Activated CD4-positive, alpha-beta T cell treated with anti-CD3 and anti-CD28 coated beads for 48 hours (primary cell): ENCODE measurements around the gene SLCO2B1.

Experiments used
- DNase-seq: peaks from one replicate; pipeline ENCODE4 v3.0.0-alpha.2; 2020

Gene SLCO2B1

GRCh38 chr11:75229466-75229865 is 78.6 kb downstream of the SLCO2B1 start:
- DNase-seq = no peak

DNA sequence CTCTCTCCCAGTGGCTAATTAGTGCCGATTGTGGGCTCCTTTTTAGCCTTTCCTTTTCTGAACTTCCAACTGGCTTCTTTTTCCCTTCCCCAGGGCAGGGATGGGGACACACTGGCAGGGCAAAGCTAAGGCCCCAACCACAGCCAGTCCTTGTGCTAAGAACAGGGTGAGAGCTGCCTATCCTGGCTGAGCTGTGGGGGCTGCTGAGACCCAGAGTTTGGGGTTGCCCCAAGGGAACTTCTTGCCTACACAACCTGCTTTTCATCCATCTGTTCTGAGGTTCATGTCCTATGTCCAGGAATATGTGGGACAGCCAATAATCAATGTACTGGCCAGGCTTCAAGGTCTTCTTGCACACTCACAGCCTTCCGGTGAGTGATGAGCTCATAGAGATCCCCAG is 79.7 kb downstream of the SLCO2B1 start:
- DNase-seq = no peak

- peak; percentile 15 for DNase-seq
These were observed 82.9 kb downstream of the SLCO2B1 start for GRCh38 chr11:75233754-75234172.

DNA sequence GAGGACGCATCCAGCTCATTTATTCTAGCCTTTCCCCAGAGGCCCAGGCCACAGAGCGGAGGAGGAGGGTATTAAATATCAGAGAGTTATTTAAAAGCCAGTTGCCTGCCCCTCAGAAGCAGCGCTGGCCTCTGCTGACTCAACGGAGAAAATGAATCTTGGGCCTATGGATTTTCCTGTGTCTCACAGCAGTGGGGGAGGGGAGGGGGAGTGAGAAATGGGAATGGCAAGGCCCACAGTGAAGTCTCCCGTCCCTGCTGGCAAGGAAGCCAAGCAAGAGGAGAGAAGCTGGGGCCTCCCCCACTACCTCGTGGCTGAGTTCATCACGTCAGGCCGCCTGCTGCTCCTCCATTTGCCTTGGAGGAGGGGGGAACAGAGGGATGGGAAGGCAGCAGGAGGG is 85.2 kb downstream of the SLCO2B1 start:
- no peak for DNase-seq

DNA sequence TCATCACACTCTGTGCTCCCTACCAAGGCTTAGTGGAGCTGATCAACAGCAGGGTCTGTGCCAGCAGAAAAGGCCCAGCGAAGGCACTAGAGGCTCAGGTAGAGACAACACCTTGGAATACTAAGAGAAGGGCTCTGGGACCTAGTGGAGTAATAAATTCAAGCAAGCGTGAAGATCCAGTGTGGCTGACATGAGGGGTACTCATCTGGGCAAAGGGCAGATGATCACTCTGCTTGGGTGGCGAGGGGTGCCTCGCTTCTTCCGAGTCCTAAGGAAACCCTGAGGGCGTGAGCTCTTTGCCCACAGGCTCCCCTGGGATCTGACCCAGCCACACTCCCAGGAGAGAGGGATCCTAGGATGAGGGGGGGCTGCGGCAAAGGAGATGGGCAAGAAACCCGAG is 86.1 kb downstream of the SLCO2B1 start:
- DNase-seq = no peak

DNA sequence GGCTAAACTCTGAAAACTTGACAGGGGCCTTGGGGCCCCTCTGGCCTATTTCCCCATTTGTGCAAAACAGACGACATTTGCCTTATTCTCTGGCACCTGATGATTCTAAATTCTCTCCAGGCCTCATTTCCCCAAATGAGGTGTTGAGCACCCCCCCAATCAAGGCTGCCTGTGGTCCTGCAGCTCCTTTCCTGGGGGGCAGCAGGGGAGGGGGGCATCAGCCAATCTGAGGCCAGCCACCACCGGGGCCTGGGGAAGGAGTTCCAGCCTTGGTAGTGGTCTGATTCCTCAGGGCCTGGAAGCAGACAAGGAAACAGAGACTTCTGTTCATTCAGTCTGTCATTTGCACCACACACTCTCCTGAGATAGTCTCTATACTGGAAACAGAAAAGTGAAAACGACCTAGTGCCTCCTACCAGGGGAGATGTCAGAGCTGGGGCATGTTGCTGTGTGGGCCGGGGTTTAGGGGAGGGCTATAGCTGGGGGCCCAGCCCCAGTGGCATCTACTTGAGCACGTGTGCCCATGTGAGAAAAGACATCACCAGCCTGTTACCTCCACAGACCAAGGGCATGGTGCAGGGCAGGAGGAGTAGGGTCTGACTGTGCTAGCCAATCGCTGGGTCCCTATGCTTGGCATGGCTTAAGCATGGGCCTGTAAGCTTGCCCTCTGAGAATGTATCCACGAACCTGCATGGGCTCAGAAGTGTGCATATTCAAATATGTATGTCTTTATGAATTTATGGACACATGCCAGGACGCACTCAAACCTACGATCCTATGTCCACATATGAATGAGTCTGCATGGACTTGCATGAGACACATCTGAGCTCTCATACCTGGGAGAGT is 87.9 kb downstream of the SLCO2B1 start:
- DNase-seq = no peak

DNA sequence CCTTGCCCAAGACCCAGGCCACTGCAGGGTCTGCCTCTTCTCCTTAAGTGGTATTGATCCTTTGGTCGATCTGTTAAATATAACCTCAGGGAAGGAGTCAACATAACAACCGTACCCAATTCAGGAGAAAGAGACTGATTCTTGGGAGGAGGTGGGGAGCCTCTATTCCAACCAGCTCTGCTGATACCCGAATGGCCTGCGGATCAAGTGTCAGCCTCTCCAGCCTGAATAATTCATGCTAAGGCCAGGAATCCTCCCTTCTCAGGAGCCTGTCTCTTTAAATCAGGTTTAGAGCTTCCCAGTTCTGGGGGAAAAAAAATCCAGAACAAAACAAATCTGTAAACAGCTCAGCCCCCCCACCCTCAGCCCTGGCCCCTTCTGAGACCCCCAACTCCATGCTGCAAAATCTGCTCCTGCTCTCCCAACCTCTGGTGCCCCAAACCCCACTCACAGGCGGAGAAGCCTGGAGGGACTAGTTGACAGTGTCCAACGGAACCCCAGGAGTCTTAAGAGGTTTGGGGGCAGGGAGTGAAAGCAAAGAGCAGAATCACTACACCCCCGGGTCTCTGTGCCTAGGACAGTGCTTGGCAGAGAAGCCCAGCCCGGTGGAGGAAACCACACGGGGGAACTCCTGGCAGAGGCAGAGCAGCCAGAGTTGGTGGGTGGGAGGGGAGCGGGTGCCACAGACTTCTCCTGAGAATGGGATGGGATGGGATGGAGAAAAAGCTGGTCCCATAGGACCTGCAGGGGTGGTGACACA is 88.8 kb downstream of the SLCO2B1 start:
- DNase-seq = no peak

GRCh38 chr11:75240311-75241035 is 89.6 kb downstream of the SLCO2B1 start, which contains the start of gene TPBGL:
Gene TPBGL, plus strand, starts transcription at chr11:75240774. Its CDS starts 276 bp downstream, at chr11:75241050.
- DNase-seq = peak; percentile 33

DNA sequence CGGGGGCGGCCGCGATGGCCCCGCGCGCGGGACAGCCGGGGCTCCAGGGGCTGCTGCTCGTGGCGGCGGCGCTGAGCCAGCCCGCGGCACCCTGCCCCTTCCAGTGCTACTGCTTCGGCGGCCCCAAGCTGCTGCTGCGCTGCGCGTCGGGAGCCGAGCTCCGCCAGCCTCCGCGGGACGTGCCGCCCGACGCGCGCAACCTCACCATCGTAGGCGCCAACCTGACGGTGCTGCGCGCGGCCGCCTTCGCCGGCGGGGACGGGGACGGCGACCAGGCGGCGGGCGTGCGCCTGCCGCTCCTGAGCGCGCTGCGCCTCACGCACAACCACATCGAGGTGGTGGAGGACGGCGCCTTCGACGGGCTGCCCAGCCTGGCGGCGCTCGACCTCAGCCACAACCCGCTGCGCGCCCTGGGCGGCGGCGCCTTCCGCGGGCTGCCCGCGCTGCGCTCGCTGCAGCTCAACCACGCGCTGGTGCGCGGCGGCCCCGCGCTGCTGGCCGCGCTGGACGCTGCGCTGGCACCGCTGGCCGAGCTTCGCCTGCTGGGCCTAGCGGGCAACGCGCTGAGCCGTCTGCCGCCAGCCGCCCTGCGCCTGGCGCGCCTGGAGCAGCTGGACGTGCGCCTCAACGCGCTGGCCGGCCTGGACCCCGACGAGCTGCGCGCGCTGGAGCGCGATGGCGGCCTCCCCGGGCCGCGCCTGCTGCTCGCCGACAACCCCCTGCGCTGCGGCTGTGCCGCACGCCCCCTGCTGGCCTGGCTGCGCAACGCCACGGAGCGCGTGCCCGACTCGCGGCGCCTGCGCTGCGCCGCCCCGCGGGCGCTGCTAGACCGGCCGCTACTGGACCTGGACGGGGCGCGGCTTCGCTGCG is 90.4 kb downstream of the SLCO2B1 start:
- DNase-seq = peak; percentile 88

- DNase-seq = no peak
These were observed 91.2 kb downstream of the SLCO2B1 start for GRCh38 chr11:75241906-75242644.

GRCh38 chr11:75242722-75243600 is 92.1 kb downstream of the SLCO2B1 start:
- no peak for DNase-seq

DNA sequence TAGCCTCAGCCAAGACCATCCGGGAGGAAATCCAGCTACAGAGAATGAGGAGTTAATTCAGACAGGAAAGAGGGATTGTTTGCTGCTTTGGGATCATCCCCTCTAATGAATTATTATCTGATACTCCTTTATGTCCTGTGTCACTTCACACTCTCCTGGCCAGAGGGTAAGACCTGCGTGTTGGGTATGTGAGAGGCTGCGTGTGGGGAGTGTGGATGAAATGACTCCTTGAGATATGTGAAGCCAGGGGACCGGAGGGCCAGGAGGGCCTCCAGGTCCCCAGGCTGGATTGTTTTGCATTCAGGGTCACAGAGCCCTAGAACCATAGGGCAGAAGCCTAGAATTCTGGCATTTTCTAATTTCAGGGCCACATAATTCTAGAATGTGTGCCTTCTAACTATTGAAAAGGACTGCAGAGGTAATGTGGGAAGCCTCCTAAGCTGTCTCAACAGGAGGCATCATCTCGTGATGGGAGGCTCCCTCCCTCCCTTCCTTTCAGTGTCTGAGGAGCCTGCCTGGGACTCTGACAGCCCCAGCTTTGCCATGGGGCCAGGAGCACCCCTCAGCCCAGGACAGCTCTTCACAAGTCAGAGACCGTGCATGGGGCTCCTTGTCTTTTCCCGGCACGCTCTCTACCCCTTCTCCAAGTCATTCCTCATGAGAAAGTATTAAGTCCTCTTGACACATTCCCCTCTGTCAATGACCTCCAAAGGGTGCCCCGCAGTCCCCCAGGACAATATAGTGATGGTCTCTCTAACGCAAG is 93.3 kb downstream of the SLCO2B1 start:
- no peak for DNase-seq

DNA sequence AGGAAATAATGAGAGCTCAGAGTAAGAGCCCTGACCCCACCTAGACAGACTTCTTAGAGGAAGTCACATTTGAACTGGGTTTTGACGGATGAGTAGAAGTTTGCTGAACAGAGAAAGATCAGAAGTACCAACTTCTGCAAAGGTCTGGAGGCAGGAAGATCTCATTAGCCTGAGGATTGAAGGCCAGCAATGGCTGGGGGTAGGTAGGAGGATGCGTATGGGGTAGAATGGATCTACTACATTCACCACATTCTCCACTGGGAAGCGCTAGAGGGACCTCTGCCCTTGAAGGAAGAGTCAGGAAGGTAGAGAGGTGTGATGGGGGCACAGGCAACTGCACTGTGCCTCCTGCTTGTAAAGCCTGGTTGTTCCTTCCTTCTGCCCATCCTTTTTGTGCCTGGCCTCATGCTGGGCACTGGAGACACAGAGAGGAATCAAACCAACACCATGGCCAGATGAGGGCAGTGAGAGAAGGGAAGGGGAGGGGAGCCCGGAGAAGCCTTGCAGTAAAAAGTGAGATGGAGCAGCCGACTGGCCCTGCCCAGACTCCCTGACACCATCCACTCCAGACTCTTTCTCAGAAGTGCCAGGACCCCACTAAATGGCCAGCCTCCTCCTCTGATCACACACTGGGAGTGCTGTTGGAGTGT is 94.6 kb downstream of the SLCO2B1 start:
- no peak for DNase-seq

- DNase-seq = no peak
These were observed 95.2 kb downstream of the SLCO2B1 start for GRCh38 chr11:75246006-75246670.

DNA sequence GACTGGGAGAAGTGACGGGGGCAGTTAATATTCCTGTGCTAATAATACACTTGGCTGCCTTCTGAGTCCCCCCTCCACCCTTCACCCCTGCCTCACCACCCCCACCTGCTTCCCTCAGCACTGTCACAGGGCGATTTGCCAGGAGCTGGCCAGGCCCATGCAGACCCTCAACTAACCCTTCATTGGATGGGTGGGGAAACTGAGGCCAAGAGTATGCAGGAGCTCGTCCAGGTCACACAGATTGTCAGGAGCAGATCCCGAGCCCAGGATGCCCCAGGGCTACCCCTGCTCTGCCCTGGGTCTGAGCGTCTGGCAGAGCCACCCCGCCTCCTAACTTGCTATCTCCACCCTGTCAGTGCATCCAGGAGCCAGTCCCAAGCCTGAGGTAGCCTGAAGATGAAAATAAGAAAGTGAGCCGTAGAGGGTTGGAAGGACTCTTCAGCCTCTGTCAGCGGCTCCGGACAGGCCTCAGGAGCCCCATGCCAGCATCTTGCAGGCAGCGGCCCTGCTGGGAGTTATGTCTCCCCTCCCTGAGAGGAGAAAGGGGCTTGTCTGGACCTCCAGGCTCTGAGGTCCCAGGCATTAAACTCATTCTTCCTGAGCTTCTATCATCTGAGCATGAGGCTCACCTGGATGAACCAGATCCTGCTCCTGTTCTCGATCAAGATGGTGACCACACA is 95.9 kb downstream of the SLCO2B1 start:
- no peak for DNase-seq

- no peak for DNase-seq
These were observed 98.0 kb downstream of the SLCO2B1 start for GRCh38 chr11:75248924-75249256.

DNA sequence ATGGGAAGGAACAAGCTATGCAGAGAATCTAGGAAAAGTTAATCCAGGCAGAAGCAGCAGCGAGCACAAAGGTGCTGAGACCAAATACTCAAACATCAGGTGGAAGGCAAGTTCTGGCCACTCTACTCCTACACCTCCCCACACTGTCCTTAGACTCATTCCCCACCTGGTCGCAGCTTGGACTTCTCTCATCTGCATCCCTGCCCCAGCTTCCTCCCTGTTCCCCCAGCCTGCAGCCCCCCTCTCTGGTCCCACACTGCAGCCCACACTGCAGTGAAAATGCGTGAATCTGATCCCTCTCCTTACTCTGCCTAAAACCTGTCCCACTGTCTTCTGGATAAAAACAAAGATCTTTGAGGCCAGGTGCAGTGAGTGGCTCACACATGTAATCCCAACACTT is 98.8 kb downstream of the SLCO2B1 start:
- no peak for DNase-seq

DNA sequence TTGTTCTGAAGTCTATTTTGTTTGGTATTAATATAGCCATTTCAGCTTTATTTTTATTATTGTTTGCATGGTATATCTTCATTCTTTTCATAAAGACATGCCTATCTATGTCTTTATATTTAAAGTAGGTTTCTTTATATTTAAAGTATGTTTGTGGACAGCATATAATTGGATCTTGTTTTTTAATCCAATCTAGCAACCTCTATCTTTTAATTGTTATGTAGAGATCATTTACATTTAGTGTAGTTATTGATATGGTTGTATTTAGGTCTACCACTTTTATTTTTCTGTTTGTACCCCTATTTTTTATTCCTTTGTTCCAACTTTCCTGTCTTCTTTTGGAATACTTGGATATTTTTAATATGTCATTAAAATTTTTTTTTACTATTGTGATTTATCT is 103.4 kb downstream of the SLCO2B1 start:
- DNase-seq = no peak
